D721Med (cell line): ENCODE measurements around the gene MAP2.

Experiments used
- DNase-seq: peaks from one replicate; pipeline ENCODE4 v3.0.0; 2011; ENCODE audit warnings: low spot score; ENCODE audit not compliant: insufficient read length
- FAIRE-seq: peaks from 2 replicates; lab custom pipeline; 2011; peaks lifted over from hg19 to GRCh38; lab: Jason Lieb, UNC
- CTCF ChIP-seq: IDR thresholded peaks from 2 replicates; pipeline ENCODE4 v1.5.1; 2012; ENCODE audit warnings: mild to moderate bottlenecking, control low read depth; ENCODE audit not compliant: insufficient read depth; ENCODE audit errors: missing control alignments

The MAP2 gene

DNA sequence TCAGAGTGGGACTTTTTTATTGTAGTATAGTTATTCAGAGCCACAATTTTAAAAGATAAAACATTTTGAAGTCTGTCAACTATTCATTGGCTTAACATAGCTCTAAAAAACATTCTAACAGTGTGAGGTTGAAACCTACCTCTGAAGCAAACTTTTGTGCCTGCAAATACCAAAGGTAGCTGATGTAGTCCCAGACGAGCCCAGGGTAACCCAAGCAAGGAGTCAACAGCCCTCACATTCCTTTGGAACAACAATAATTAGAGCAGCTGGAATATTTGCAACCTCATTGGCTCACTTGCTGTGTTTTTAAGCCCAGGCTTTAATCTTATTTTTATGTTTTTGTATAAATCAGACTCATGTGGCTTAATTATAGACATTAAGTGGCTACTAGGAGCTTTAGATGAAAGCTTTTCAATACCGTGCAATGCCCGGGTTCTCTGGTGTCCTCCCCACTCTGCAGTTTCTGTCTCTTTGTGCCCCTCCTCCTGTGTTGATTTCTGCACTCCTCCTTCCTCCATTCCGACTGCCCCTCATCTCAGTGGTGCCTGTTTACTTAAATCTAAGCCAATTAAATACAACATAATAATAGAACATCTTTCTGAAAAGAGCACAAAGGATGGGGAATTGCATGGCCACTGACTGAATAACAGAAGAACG lies 189.9 kb downstream of the MAP2 start:
- TF ChIP-seq CTCF = no peak
- no peak for FAIRE-seq
- no peak for DNase-seq

DNA sequence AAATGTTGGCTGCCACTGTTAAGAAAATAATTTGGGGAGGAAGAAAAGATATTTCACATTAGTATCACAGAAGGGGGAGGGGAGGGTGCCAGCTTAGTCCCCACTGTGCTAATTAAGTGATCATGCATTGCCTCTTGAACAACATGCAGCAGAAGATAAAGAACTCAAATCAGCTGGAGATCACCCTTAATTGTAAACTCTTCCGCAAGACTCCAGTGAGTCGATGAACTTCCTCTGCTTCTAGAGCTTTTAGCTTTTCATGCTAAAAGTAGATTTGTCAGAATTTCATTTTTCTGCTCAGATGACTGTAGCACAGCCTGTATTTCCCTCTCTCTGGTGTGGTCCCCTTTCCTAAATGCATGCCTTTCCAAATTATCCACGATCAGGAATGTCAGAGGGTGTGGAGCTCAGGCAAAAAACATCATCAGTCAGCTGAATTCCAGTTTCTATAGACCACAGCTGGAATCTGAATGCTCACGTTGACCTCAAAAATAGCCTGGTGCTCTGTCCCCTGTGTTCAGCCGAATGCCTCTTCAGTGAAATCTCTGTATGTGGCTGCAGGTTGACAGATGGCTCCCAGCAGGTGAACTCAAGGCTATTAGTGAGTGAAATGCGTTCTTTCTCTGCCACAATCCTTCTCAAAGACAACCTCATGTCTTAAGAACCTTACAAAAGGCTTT lies 191.0 kb downstream of the MAP2 start:
- no peak for DNase-seq
- FAIRE-seq = peak; percentile 95
- TF ChIP-seq CTCF = no peak

DNA sequence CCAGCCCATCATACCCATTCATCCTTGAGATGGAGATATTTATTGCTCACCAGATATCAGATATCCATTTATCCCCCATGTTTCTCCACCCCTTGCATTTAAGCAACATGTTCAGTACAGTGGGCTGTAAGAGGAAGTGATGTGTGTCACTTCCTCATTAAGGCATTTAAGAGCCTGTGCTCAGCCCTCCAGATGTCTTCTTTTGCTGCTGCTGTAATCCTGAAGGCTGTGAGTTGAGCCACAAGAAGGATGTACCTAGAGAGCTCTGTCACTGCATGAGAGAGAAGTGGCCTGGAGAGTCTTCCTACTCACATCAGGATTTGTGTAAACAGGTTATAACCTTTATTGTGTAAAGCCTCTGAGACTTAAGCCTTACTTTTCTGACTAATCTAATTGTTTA lies 195.9 kb downstream of the MAP2 start:
- TF ChIP-seq CTCF = no peak
- no peak for FAIRE-seq
- no peak for DNase-seq

GRCh38 chr2:209624192-209624938 lies 200.5 kb downstream of the MAP2 start:
- TF ChIP-seq CTCF = no peak
- FAIRE-seq = peak; percentile 44
- DNase-seq = no peak

- no peak for DNase-seq
- no peak for FAIRE-seq
- TF ChIP-seq CTCF = no peak
These were observed 205.8 kb downstream of the MAP2 start for GRCh38 chr2:209629597-209629996.

- FAIRE-seq (peak; percentile 86), DNase-seq (no peak)
- no peak for TF ChIP-seq CTCF
These were observed 210.1 kb downstream of the MAP2 start for GRCh38 chr2:209633911-209634310.
